Renal cortex interstitium (tissue), 11 donors: ENCODE data around the gene ADGRF3. TPM values are rescaled to one million over a fixed set of nuclear protein-coding genes. Genes with fewer than 3 reads are reported as not detected.
"Not testable (repeated sequence)": the region's sequence is repeated elsewhere in the genome, so short reads cannot be mapped to it uniquely, and the experiment has no call there.

Experiments
- DNase-seq, 11 donors: peaks; one replicate each; pipeline ENCODE4 v3.0.0-alpha.2; 2013; ENCODE audit warnings: low read depth in 9 of 11, low spot score in 4 of 11; ENCODE audit errors: extremely low read depth in 1 of 11
- polyA plus RNA-seq, 3 donors: library from polyadenylated mRNA; unstranded; fragments of 120-200 nt; gene quantifications; one replicate each; pipeline ENCODE4 v1.2.1, GENCODE V29; 2013; ENCODE audit not compliant: insufficient read length in 3 of 3

ADGRF3 gene
- polyA plus RNA-seq, 3 donors = 2.4 to 3.3 (median 3.0) TPM

- no peak for DNase-seq
Observed at GRCh38 chr2:26295511-26295910, 51.1 kb downstream of the ADGRF3 start.

- no peak for DNase-seq
Observed at GRCh38 chr2:26292646-26293045, 53.9 kb downstream of the ADGRF3 start.

- no peak for DNase-seq
Observed at GRCh38 chr2:26290001-26290400, 56.6 kb downstream of the ADGRF3 start.

- no peak for DNase-seq
Observed at GRCh38 chr2:26285931-26286330, 60.7 kb downstream of the ADGRF3 start.

- DNase-seq = no peak
Observed at GRCh38 chr2:26284132-26284531, 62.5 kb downstream of the ADGRF3 start.

- no peak for DNase-seq
Observed at GRCh38 chr2:26283606-26284005, 63.0 kb downstream of the ADGRF3 start.

- no peak for DNase-seq
Observed at GRCh38 chr2:26281226-26281625, 65.4 kb downstream of the ADGRF3 start.

GRCh38 chr2:26279886-26280285 lies 66.7 kb downstream of the ADGRF3 start:
- no peak for DNase-seq

GRCh38 chr2:26276484-26277227 lies 69.9 kb downstream of the ADGRF3 start:
- DNase-seq = no peak

GRCh38 chr2:26274058-26274613 lies 72.5 kb downstream of the ADGRF3 start:
- peak in 2 of 11 donors; percentile 14 to 22 for DNase-seq

GRCh38 chr2:26273501-26273900 lies 73.1 kb downstream of the ADGRF3 start:
- no peak for DNase-seq

- no peak for DNase-seq
Observed at GRCh38 chr2:26270373-26270772, 76.2 kb downstream of the ADGRF3 start.

- no peak for DNase-seq
Observed at GRCh38 chr2:26269571-26270158, 76.9 kb downstream of the ADGRF3 start.

- DNase-seq = not testable (repeated sequence)
Observed at GRCh38 chr2:26268670-26269385, 77.8 kb downstream of the ADGRF3 start.

GRCh38 chr2:26268213-26268612 lies 78.4 kb downstream of the ADGRF3 start:
- DNase-seq = no peak

GRCh38 chr2:26258836-26259235 lies 87.8 kb downstream of the ADGRF3 start:
- not testable (repeated sequence) for DNase-seq
